Measurements from ENCODE around the gene FBXO31.
"Not testable (repeated sequence)": the region's sequence is repeated elsewhere in the genome, so short reads cannot be mapped to it uniquely, and the experiment has no call there.

FBXO31 gene

GRCh38 chr16:87344931-87345631 is 38.5 kb downstream of the FBXO31 start:
- in situ Hi-C loops (cut with MboI; ENCODE audit: low sequenced_read_pairs): no loop called here

- in situ Hi-C loops (cut with MboI; ENCODE audit: low sequenced_read_pairs): no loop called here
Measured at GRCh38 chr16:87344165-87344930, 39.2 kb downstream of the FBXO31 start.

- in situ Hi-C loops (cut with MboI; ENCODE audit: low sequenced_read_pairs): no loop called here
Measured at GRCh38 chr16:87343753-87344050, 39.9 kb downstream of the FBXO31 start.

GRCh38 chr16:87342978-87343752 is 40.4 kb downstream of the FBXO31 start:
- in situ Hi-C loops (cut with MboI; ENCODE audit: low sequenced_read_pairs): no loop called here

GRCh38 chr16:87342504-87342903 is 41.1 kb downstream of the FBXO31 start:
- in situ Hi-C loops (cut with MboI; ENCODE audit: low sequenced_read_pairs): no loop called here

- in situ Hi-C loops (cut with MboI; ENCODE audit: low sequenced_read_pairs): no loop called here
Measured at GRCh38 chr16:87340198-87340597, 43.4 kb downstream of the FBXO31 start.

- in situ Hi-C loops (cut with MboI; ENCODE audit: low sequenced_read_pairs): not testable (repeated sequence)
Measured at GRCh38 chr16:87339724-87340105, 43.9 kb downstream of the FBXO31 start.

- in situ Hi-C loops (cut with MboI; ENCODE audit: low sequenced_read_pairs): no loop called here
Measured at GRCh38 chr16:87339086-87339723, 44.4 kb downstream of the FBXO31 start.

GRCh38 chr16:87338155-87338765 is 45.3 kb downstream of the FBXO31 start:
- in situ Hi-C loops (cut with MboI; ENCODE audit: low sequenced_read_pairs): no loop called here

- in situ Hi-C loops (cut with MboI; ENCODE audit: low sequenced_read_pairs): no loop called here
Measured at GRCh38 chr16:87337262-87337771, 46.3 kb downstream of the FBXO31 start.

- in situ Hi-C loops (cut with MboI; ENCODE audit: low sequenced_read_pairs): no loop called here
Measured at GRCh38 chr16:87336434-87337240, 46.9 kb downstream of the FBXO31 start.

- in situ Hi-C loops (cut with MboI; ENCODE audit: low sequenced_read_pairs): no loop called here
Measured at GRCh38 chr16:87335625-87336433, 47.7 kb downstream of the FBXO31 start.

- in situ Hi-C loops (cut with MboI; ENCODE audit: low sequenced_read_pairs): no loop called here
Measured at GRCh38 chr16:87334651-87335624, 48.6 kb downstream of the FBXO31 start.

GRCh38 chr16:87333581-87334331 is 49.8 kb downstream of the FBXO31 start:
- in situ Hi-C loops (cut with MboI; ENCODE audit: low sequenced_read_pairs): no loop called here

- in situ Hi-C loops (cut with MboI; ENCODE audit: low sequenced_read_pairs): no loop called here
Measured at GRCh38 chr16:87333101-87333500, 50.5 kb downstream of the FBXO31 start.

- in situ Hi-C loops (cut with MboI; ENCODE audit: low sequenced_read_pairs): no loop called here
Measured at GRCh38 chr16:87332150-87332549, 51.4 kb downstream of the FBXO31 start.

- in situ Hi-C loops (cut with MboI; ENCODE audit: low sequenced_read_pairs): no loop called here
Measured at GRCh38 chr16:87331241-87331801, 52.3 kb downstream of the FBXO31 start.
